Neuronal stem cell (in vitro differentiated cells): ENCODE data around the gene C8G.

ENCODE experiments used
- DNase-seq: peaks from one replicate; pipeline ENCODE4 v3.0.0-alpha.2; 2013; ENCODE audit warnings: low spot score
- H2AFZ ChIP-seq: one replicate; pipeline ENCODE4 v1.6.1; 2013; ENCODE audit warnings: mild to moderate bottlenecking, low read length, inconsistent platforms
- H2AK5ac ChIP-seq: 2 replicates; pipeline ENCODE4 v1.6.1; 2013; ENCODE audit warnings: low read depth, mild to moderate bottlenecking, inconsistent platforms, low read length, moderate library complexity, mixed read lengths
- H2BK120ac ChIP-seq: 2 replicates; pipeline ENCODE4 v1.6.1; 2013; ENCODE audit warnings: low read depth, mild to moderate bottlenecking, inconsistent platforms, low read length, moderate library complexity, mixed read lengths
- H2BK12ac ChIP-seq: one replicate; pipeline ENCODE4 v1.6.1; 2013; ENCODE audit warnings: low read length, inconsistent platforms
- H2BK15ac ChIP-seq: 2 replicates; pipeline ENCODE4 v1.6.1; 2013; ENCODE audit warnings: mild to moderate bottlenecking, low read length, inconsistent platforms, mixed read lengths
- H2BK5ac ChIP-seq: one replicate; pipeline ENCODE4 v1.6.1; 2013; ENCODE audit warnings: inconsistent platforms, mild to moderate bottlenecking, low read length, moderate library complexity
- H3K14ac ChIP-seq: one replicate; pipeline ENCODE4 v1.6.1; 2013; ENCODE audit warnings: low read length, inconsistent platforms
- H3K18ac ChIP-seq: 2 replicates; pipeline ENCODE4 v1.6.1; 2013; ENCODE audit warnings: low read length, inconsistent platforms
- H3K23ac ChIP-seq: 2 replicates; pipeline ENCODE4 v1.6.1; 2013; ENCODE audit warnings: low read depth, mild to moderate bottlenecking, mixed read lengths, low read length, inconsistent platforms; ENCODE audit not compliant: poor library complexity
- H3K27ac ChIP-seq: replicated peaks from 3 replicates; pipeline ENCODE4 v1.5.1; 2013; ENCODE audit warnings: low read length, inconsistent platforms
- H3K27me3 ChIP-seq, 3 experiments: 2 replicates each; pipeline ENCODE4 v1.6.1; 2013; ENCODE audit warnings: low read length in 3 of 3, mild to moderate bottlenecking in 2 of 3, inconsistent platforms in 1 of 3, low read depth in 1 of 3, mixed read lengths in 1 of 3, moderate library complexity in 1 of 3; ENCODE audit not compliant: control insufficient read depth in 3 of 3, insufficient read depth in 3 of 3
- H3K36me3 ChIP-seq, 2 donors: replicated peaks in 1 of 2; 2 replicates each; pipeline ENCODE4 v1.6.1; 2013; ENCODE audit warnings: low read length in 2 of 2; ENCODE audit not compliant: control insufficient read depth in 2 of 2, insufficient read depth in 2 of 2
- H3K4ac ChIP-seq: 2 replicates; pipeline ENCODE4 v1.6.1; 2013; ENCODE audit warnings: inconsistent platforms, mild to moderate bottlenecking, low read length, moderate library complexity
- H3K4me1 ChIP-seq, 2 donors: 1 replicate in 1 of 2; 2 replicates in 1 of 2; pipeline ENCODE4 v1.6.1; 2013; ENCODE audit warnings: low read length in 2 of 2, low read depth in 1 of 2; ENCODE audit not compliant: control insufficient read depth in 2 of 2, insufficient read depth in 1 of 2
- H3K4me2 ChIP-seq: one replicate; pipeline ENCODE4 v1.6.1; 2013; ENCODE audit warnings: mild to moderate bottlenecking, low read length, inconsistent platforms; ENCODE audit not compliant: insufficient read depth, poor library complexity, severe bottlenecking
- H3K4me3 ChIP-seq, 2 donors: 2 replicates each; pipeline ENCODE4 v1.5.1; 2013; ENCODE audit warnings: low read length in 2 of 2, mild to moderate bottlenecking in 2 of 2, inconsistent platforms in 1 of 2, moderate library complexity in 1 of 2
- H3K79me1 ChIP-seq: one replicate; pipeline ENCODE4 v1.6.1; 2013; ENCODE audit warnings: low read depth, mild to moderate bottlenecking, inconsistent platforms, low read length, moderate library complexity
- H3K9ac ChIP-seq: one replicate; pipeline ENCODE4 v1.6.1; 2013; ENCODE audit warnings: mild to moderate bottlenecking, low read depth, low read length, inconsistent platforms; ENCODE audit not compliant: poor library complexity
- H3K9me3 ChIP-seq, 2 donors: replicated peaks in 1 of 2; 2 replicates each; pipeline versions ENCODE3 to v1.6.1; 2013; ENCODE audit warnings: low read length in 2 of 2, mild to moderate bottlenecking in 2 of 2, inconsistent platforms in 1 of 2, low read depth in 1 of 2, mixed read lengths in 1 of 2, moderate library complexity in 1 of 2; ENCODE audit not compliant: control insufficient read depth in 2 of 2, insufficient read depth in 1 of 2
- H4K8ac ChIP-seq: one replicate; pipeline ENCODE4 v1.6.1; 2013; ENCODE audit warnings: low read depth, mild to moderate bottlenecking, inconsistent platforms, low read length, moderate library complexity
- H4K91ac ChIP-seq: one replicate; pipeline ENCODE4 v1.6.1; 2013; ENCODE audit warnings: low read length, low read depth, mild to moderate bottlenecking, inconsistent platforms; ENCODE audit not compliant: poor library complexity
- WGBS, 2 donors: extraction: QIAGEN DNeasy Blood & Tissue Kit; methylation state at CpG; one replicate each; pipeline ENCODE4 v1.1.7; 2013; ENCODE audit warnings: missing lambda C conversion rate in 2 of 2, mixed read lengths in 1 of 2; ENCODE audit not compliant: insufficient read length in 2 of 2, insufficient replicate concordance in 1 of 2; ENCODE audit errors: extremely low coverage in 2 of 2; 5-methylcytosine and 5-hydroxymethylcytosine counted together

C8G gene

GRCh38 chr9:136945333-136946227 is 537 bp downstream of the C8G start:
- Histone ChIP-seq H2AFZ (peak overlapping the region; percentile 66), H2BK120ac (peak overlapping the region; percentile 4), H3K4ac (no peak overlapping the region), H4K8ac (no peak overlapping the region), H3K4me1 (peaks cover 14 to 15% of the 10 kb centered on the region in 2 donors), H2BK5ac (peak overlapping the region; percentile 60), H3K9ac (peak overlapping the region; percentile 21), H3K23ac (peak overlapping the region; percentile 80), H2BK12ac (peak overlapping the region; percentile 95), H2AK5ac (peak overlapping the region; percentile 71), H3K27ac (no peak overlapping the region), H3K36me3 (peaks cover 25 to 28% of the 10 kb centered on the region in 2 donors), H3K14ac (peak overlapping the region; percentile 59), H3K4me3 (no peak overlapping the region), H4K91ac (no peak overlapping the region), H2BK15ac (peak overlapping the region; percentile 93), H3K9me3 (no peaks in the 10 kb centered on the region), H3K79me1 (peaks cover 19% of the 10 kb centered on the region), H3K18ac (peak overlapping the region; percentile 84), H3K4me2 (no peak overlapping the region), H3K27me3 (no peaks in the 10 kb centered on the region)
- DNase-seq = no peak
- WGBS, 2 donors = no CpG with 5 or more reads among the region's 30 CpGs

- H3K9ac ChIP-seq = no peak overlapping the region
- H2BK5ac ChIP-seq = peak overlapping the region; percentile 94
- no peaks in the 10 kb centered on the region for H3K9me3 ChIP-seq
- no peak overlapping the region for H3K4ac ChIP-seq
- peak overlapping the region; percentile 41 for H2BK12ac ChIP-seq
- H4K91ac ChIP-seq = no peak overlapping the region
- no peak overlapping the region for H2AFZ ChIP-seq
- no peak overlapping the region for H3K27ac ChIP-seq
- H3K14ac ChIP-seq = peak overlapping the region; percentile 38
- no peak for DNase-seq
- H2BK15ac ChIP-seq = peak overlapping the region; percentile 93
- H3K18ac ChIP-seq = peak overlapping the region; percentile 28
- H3K4me1 ChIP-seq = peaks cover 17 to 18% of the 10 kb centered on the region in 2 donors
- no CpG with 5 or more reads among the region's 27 CpGs for WGBS, 2 donors
- H2AK5ac ChIP-seq = peak overlapping the region; percentile 71
- H3K4me2 ChIP-seq = no peak overlapping the region
- H3K79me1 ChIP-seq = peaks cover 17% of the 10 kb centered on the region
- H2BK120ac ChIP-seq = no peak overlapping the region
- H4K8ac ChIP-seq = peak overlapping the region; percentile 43
- H3K36me3 ChIP-seq = peaks cover 17 to 20% of the 10 kb centered on the region in 2 donors
- H3K27me3 ChIP-seq = no peaks in the 10 kb centered on the region
- no peak overlapping the region for H3K4me3 ChIP-seq
- peak overlapping the region; percentile 80 for H3K23ac ChIP-seq
These were observed 1.4 kb downstream of the C8G start for GRCh38 chr9:136946228-136947027.

GRCh38 chr9:136947028-136947891 is 2.2 kb downstream of the C8G start:
- peak overlapping the region; percentile 71 for H2BK15ac ChIP-seq
- no peak for DNase-seq
- peak overlapping the region; percentile 73 for H2BK12ac ChIP-seq

More at GRCh38 chr9:136947028-136947891, 2.2 kb downstream of the C8G start:
- Histone ChIP-seq H3K18ac (peak overlapping the region; percentile 19), H3K4ac (no peak overlapping the region), H3K79me1 (peaks cover 15% of the 10 kb centered on the region), H3K9me3 (no peaks in the 10 kb centered on the region), H4K91ac (no peak overlapping the region), H2BK5ac (peak overlapping the region; percentile 94), H3K4me2 (no peak overlapping the region), H2AK5ac (peak overlapping the region; percentile 71), H3K27me3 (no peaks in the 10 kb centered on the region), H3K14ac (no peak overlapping the region), H3K9ac (peak overlapping the region; percentile 37), H3K27ac (no peak overlapping the region), H3K36me3 (peaks cover 8 to 12% of the 10 kb centered on the region in 2 donors), H3K4me3 (no peak overlapping the region), H3K23ac (peak overlapping the region; percentile 73), H2BK120ac (no peak overlapping the region), H4K8ac (no peak overlapping the region), H3K4me1 (peaks cover 19 to 22% of the 10 kb centered on the region in 2 donors), H2AFZ (no peak overlapping the region)
- WGBS, 2 donors = no CpG with 5 or more reads among the region's 26 CpGs
